ENCODE data around the gene PPDPF. TPM values are rescaled to one million over a fixed set of nuclear protein-coding genes. Genes with fewer than 3 reads are reported as not detected.
"Not testable (repeated sequence)": the region's sequence is repeated elsewhere in the genome, so short reads cannot be mapped to it uniquely, and the experiment has no call there.

Gene PPDPF
- total RNA-seq, 8 experiments from 2014 or later, result 12.8 to 270 (median 87.9) TPM

DNA sequence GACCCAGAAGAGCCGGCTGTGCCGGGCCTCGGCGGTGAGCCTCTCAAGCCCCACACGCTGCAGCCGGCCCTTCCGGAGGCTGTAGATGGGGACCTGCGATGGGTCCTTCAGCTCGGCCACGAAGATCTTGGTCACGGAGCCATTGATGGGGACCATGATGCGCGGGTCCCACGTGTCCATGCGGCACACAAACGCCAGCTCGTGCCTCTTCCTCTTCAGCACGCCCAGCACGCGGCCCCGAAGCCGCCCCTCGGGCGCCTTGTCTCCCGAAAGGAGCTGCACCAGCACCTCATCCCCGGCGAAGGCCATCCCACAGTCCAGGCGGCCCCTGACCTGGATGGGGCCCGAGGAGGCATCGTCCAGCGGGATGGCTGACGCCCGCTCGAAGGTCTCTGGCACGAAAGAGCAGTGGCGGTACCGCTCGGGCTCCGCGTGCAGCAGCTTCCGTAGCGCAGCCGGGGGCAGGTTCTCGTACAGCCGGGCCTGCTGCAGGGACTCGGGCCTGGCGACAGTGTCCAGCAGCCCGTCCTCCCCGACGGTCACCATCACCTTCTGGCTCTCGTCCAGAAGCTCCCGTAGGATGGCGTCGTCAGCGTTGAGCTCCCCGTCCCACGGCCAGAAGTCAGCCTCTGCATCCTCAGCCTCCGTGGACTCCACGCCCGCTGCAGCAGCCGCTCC, 44.6 kb downstream of the PPDPF start:
- Histone ChIP-seq H3K27ac (no peak overlapping the region), H3K4me3 (no peak overlapping the region), H3K4me1 (replicated peaks in 1 of 2) (no peaks in the 10 kb centered on the region)
- WGBS, 10 experiments, result 80 to 95% (median 92%) methylated on average over 3 to 13 of the region's 61 CpGs; no CpG with 5 or more reads in 3 of the 10 experiments
- in situ Hi-C loops (cut with MboI; ENCODE audit: low pct_unique_long_range_greater_than_20kb in 2 of 9, low sequenced_read_pairs in 9 of 9, unreplicated experiment in 9 of 9), result no loop called here
- ATAC-seq (replicated peaks in 6 of 8), result no peak

DNA sequence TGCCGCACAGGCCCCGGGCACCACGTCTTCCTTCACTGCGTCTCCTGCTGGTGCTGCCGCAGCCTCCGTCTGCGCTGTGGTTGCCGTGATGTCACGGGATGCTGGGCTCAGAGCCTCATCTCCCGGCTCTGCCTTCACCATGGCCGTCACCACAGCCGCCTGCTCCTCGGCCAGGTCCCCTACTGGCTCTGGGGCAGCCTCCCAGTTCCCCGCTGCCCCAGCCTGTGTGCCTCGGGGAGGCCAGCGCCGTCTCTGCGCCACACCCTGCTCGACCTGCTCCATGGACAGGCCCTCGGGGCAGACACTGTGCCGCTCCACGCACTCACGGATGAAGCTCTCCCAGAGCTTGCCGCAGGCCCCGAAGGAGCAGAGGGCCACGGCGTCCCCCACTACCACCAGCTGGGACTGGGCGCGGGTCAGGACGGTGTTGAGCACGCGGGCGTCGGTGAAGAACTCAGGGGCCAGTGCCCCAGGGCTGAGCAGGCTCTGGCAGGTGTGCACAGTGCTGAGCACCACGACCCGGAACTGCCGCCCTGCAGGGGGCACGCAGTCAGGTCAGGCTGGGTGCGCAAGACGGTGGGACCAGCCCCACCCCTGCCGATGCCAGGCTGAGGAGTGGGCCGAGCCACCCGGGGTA, 45.3 kb downstream of the PPDPF start:
- 70 to 94% (median 91%) methylated on average over 2 to 12 of the region's 43 CpGs; no CpG with 5 or more reads in 5 of the 10 experiments for WGBS, 10 experiments
- no peak overlapping the region for H3K4me3 ChIP-seq
- ATAC-seq (replicated peaks in 6 of 8), result peak in 3 of 8 experiments; percentile 3 to 5 (median 3)
- no peak overlapping the region for H3K27ac ChIP-seq
- H3K4me1 ChIP-seq (replicated peaks in 1 of 2), result no peaks in the 10 kb centered on the region
- in situ Hi-C loops (cut with MboI; ENCODE audit: low pct_unique_long_range_greater_than_20kb in 2 of 9, low sequenced_read_pairs in 9 of 9, unreplicated experiment in 9 of 9), result no loop called here

DNA sequence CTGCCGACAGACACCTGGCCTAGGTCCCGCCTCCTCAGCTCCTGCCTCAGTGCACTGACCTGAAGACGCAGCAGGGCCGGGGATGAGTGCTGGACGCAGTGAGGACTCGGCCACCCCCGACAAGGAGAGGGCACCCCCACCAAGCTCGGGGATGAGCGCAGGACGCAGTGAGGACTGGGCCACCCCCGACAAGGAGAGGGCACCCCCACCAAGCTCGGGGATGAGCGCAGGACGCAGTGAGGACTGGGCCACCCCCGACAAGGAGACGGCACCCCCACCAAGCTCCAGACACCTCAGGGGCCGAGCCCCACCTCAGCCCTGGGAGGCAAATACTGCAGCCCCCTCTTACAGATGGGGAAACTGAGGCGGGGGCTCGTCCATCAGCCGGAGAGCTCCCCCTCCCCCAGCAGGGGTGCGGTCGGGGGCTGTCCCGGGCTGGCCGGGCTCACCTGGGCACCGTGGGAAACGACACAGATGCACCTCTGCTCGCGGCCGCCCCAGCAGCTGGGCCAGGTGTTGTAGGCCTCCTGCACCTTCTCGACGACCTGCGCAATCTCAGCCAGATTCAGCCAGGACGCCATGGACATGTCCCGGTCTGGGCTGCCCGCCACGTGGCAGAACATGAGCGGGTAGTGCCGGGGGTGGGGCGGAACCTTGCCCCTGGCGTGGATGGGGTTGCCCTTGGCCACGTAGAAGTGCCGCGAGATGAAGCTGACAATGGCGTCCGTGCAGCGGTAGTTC, 46.0 kb downstream of the PPDPF start:
- in situ Hi-C loops (cut with MboI; ENCODE audit: low pct_unique_long_range_greater_than_20kb in 2 of 9, low sequenced_read_pairs in 9 of 9, unreplicated experiment in 9 of 9), result no loop called here
- Histone ChIP-seq H3K4me3 (no peak overlapping the region), H3K27ac (no peak overlapping the region), H3K4me1 (replicated peaks in 1 of 2) (no peaks in the 10 kb centered on the region)
- ATAC-seq (replicated peaks in 6 of 8), result peak in 5 of 8 experiments; percentile 8 to 38 (median 21)
- 81 to 100% (median 100%) methylated on average over 1 to 4 of the region's 46 CpGs; no CpG with 5 or more reads in 7 of the 10 experiments for WGBS, 10 experiments

DNA sequence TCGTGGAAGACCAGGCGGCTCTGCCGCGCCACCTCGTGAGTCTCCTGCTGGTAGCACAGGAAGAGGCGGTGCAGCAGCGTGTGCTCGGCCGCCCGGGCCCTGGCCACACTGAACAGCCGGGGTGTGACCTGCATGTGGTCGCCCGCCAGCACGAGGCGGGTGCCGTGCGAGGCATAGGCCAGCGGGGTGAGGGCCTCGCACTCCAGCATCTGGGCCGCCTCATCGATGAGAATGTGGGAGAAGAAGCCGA, 46.5 kb downstream of the PPDPF start:
- peak in 1 of 8 experiments; percentile 8 for ATAC-seq (replicated peaks in 6 of 8)
- Histone ChIP-seq H3K27ac (no peak overlapping the region), H3K4me3 (no peak overlapping the region), H3K4me1 (replicated peaks in 1 of 2) (no peaks in the 10 kb centered on the region)
- no CpG with 5 or more reads among the region's 22 CpGs for WGBS, 10 experiments
- in situ Hi-C loops (cut with MboI; ENCODE audit: low pct_unique_long_range_greater_than_20kb in 2 of 9, low sequenced_read_pairs in 9 of 9, unreplicated experiment in 9 of 9), result no loop called here

DNA sequence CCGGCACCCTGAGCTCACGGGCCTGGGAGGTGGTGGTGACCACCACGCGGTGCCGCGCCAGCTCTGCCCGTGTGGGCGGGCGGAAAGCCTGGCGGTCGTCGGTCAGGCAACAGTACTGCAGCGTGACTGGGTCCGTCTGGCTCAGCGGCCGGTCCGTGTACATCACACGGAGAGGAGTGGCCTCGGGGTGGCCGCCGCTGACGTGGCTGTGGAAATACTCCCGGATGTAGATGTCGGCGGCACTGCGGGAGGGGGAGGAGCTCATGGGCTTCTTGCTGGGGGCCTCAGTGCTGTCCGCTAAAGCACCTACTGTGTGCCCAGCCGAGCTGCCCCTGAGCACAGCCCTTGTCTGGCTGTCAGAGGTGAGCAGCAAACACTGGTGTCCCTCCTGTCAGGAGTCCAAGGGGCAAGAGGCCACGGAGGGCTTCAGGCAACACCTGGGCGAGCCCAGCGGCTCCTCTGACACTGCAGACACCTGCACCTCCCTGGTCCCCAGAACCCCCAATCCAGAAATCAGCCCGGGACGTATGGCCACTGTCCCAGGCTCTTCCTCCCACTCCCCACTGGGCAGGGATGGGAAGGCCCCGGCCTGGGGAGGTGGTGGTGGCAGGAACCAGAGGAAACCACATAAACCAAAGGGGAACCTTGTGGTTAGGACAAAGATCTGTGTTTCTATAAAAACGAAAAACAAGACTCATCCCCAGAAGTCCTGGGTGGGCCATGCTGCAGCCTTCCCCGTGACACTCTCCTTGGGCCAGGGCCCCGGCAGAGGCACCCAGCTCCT, 47.0 kb downstream of the PPDPF start:
- peak in 2 of 8 experiments; percentile 1 to 10 for ATAC-seq (replicated peaks in 6 of 8)
- Histone ChIP-seq H3K4me3 (no peak overlapping the region), H3K27ac (no peak overlapping the region), H3K4me1 (replicated peaks in 1 of 2) (no peaks in the 10 kb centered on the region)
- WGBS, 10 experiments, result 33 to 100% (median 80%) methylated on average over 1 to 4 of the region's 37 CpGs; no CpG with 5 or more reads in 5 of the 10 experiments
- in situ Hi-C loops (cut with MboI; ENCODE audit: low pct_unique_long_range_greater_than_20kb in 2 of 9, low sequenced_read_pairs in 9 of 9, unreplicated experiment in 9 of 9), result no loop called here

DNA sequence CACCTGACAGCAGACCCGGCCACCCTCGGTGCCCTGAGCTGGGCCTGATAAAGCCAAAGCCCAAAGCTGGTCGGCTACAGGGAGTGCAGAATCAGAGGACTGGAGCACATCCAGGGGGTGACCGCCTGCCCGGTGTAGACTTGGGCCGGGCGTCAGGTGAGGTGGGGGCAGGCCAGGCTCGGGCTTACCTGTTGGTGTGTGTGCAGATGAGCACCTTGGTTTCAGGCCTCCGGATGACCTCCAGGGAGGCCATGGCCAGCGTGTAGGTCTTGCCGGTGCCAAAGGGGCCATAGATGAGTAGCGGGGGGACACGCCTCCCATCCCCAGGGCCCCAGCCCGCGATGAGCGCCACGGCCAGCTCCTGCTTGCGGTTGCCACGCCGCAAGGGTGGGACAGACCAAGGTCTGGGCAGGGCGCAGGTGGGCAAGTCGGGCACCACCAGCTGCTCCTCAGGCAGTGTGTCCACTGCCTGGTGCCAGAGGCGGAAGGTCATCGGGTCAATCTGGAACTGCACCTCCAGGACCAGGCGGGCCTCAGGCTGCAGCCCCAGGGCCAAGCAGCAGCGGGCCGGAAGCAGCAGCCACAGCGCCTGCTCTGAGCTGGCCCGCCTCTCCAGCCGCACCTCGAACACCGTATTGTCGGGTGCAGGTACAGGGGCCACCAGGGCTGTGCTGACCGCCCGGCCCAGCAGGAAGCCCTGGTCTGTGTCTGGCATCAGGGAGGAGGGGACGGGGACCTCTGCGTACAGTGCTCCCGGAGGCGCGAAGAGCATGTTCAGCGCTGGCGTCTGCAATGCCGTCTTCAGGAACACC, 47.8 kb downstream of the PPDPF start:
- ATAC-seq (replicated peaks in 6 of 8), result no peak
- Histone ChIP-seq H3K27ac (no peak overlapping the region), H3K4me1 (replicated peaks in 1 of 2) (peaks cover 0 to 5% of the 10 kb centered on the region in 2 donors), H3K4me3 (no peak overlapping the region)
- 80 to 100% (median 93%) methylated on average over 1 to 3 of the region's 43 CpGs; no CpG with 5 or more reads in 4 of the 10 experiments for WGBS, 10 experiments
- in situ Hi-C loops (cut with MboI; ENCODE audit: low pct_unique_long_range_greater_than_20kb in 2 of 9, low sequenced_read_pairs in 9 of 9, unreplicated experiment in 9 of 9), result no loop called here

DNA sequence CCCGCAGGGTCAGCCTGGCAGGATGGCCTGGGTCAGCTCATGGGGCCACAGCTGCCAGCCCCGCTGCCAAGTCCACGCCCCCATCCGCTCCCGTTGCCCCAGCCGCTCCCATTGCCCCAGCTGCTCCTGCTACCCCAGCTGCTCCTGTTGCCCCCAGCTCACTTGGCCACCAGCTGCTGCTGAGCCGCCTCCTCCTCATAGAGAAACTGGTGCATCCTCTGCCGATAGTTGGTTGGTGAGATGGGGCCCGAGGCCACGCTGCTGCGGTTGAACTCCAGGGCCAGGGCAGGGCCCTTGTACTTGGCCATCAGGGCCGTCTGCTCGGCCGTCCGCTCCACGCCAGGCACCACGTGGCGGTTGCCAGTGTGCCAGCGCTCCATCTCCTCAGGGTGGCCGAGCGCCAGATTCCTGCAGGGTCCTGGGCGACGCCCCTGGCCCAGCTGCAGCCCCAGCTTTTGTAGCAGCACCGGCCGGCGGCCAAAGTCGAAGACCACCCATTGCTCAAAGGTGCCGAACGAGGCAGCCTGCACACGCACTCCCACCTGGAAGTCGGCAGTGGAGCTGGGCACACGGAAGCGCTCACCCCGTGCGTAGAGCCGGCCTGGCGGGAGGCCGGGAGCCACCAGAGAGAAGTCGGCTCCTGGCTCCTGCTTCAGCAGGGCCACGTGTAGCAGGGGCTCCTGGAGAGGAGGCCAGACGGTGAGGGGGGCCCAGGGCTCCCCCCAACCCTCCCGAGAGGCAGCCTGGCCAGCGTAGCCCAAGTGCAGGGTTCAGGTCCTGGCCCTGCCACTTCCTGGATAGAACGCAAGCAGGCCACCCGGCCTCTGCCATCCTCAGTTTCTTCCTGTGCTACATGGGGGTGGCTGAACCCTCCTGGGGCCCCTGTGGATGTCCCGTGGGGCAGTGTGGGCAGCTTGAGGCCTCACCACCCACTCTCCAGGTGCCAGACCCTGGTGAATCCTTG, 48.7 kb downstream of the PPDPF start:
- ATAC-seq (replicated peaks in 6 of 8), result no peak
- no peak overlapping the region for H3K27ac ChIP-seq
- in situ Hi-C loops (cut with MboI; ENCODE audit: low pct_unique_long_range_greater_than_20kb in 2 of 9, low sequenced_read_pairs in 9 of 9, unreplicated experiment in 9 of 9), result no loop called here
- 83 to 90% (median 88%) methylated on average over 1 to 14 of the region's 46 CpGs; no CpG with 5 or more reads in 7 of the 10 experiments for WGBS, 10 experiments
- no peak overlapping the region for H3K4me3 ChIP-seq
- peaks cover 0 to 7% of the 10 kb centered on the region in 2 donors for H3K4me1 ChIP-seq (replicated peaks in 1 of 2)

DNA sequence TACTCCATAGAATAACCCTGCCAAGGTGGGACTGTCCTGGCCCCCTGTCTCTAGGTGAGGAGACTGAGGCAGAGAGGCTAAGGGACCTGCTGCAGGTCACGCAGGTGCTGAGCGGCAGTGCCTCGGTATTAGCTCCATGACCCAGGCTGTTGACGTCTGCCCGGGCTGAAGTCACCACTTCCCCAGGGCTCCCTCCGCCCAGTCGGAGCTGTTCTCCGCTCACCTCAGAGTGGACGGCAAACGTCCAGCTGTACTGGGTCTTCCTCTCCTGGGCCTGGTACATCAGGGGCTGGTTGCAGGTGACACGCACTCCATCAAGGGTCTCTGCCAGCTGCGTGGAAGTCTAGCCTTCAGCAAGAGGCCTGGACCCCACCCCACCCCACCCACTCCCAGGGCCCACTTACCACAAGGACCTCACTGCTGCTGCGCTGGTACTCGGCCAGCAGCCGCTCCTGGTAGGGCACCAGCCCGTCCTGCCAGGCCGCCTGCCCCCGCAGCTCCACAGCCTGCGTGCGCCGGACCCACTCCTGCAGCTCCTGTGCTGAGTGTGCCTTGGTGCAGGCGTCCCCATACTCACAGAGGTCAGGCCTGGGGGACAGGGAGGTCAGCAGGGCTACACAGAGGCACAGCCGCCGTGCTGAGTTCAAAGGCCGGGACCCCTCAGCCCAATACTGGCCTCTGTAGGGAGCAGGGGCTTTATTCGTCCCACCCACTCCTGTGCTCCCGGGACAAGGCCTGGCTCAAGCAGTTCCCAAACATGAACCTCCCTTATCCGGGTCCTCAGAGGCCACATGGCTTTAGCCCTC, 49.9 kb downstream of the PPDPF start:
- 58 to 97% (median 80%) methylated on average over 2 to 6 of the region's 28 CpGs; no CpG with 5 or more reads in 7 of the 10 experiments for WGBS, 10 experiments
- H3K4me3 ChIP-seq, result no peak overlapping the region
- H3K27ac ChIP-seq, result no peak overlapping the region
- ATAC-seq (replicated peaks in 6 of 8), result no peak
- in situ Hi-C loops (cut with MboI; ENCODE audit: low pct_unique_long_range_greater_than_20kb in 2 of 9, low sequenced_read_pairs in 9 of 9, unreplicated experiment in 9 of 9), result no loop called here
- H3K4me1 ChIP-seq (replicated peaks in 1 of 2), result peaks cover 0 to 9% of the 10 kb centered on the region in 2 donors

DNA sequence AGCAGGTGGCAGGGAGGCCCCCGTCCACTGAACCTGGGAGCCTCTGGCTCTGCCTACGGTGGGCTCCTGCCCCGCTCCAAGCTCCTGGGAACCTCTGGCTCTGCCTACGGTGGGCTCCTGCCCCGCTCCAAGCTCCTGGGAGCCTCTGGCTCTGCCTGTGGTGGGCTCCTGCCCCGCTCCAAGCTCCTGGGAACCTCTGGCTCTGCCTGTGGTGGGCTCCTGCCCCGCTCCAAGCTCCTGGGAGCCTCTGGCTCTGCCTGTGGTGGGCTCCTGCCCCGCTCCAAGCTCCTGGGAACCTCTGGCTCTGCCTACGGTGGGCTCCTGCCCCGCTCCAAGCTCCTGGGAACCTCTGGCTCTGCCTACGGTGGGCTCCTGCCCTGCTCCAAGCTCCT, 50.5 kb downstream of the PPDPF start:
- no CpG with 5 or more reads among the region's 11 CpGs for WGBS, 10 experiments
- in situ Hi-C loops (cut with MboI; ENCODE audit: low pct_unique_long_range_greater_than_20kb in 2 of 9, low sequenced_read_pairs in 9 of 9, unreplicated experiment in 9 of 9); ATAC-seq (replicated peaks in 6 of 8): not testable (repeated sequence)

More for the DNA sequence above, 50.5 kb downstream of the PPDPF start:
- not testable (repeated sequence) for H3K27ac ChIP-seq; H3K4me1 ChIP-seq (replicated peaks in 1 of 2); H3K4me3 ChIP-seq

Data from motor neuron (in vitro differentiated cells).